ENCODE results near the gene CDSN.

GRCh38 chr6:31096215-31096614, 24.0 kb downstream of the CDSN start:
- TF ChIP-seq, protein P1, sequence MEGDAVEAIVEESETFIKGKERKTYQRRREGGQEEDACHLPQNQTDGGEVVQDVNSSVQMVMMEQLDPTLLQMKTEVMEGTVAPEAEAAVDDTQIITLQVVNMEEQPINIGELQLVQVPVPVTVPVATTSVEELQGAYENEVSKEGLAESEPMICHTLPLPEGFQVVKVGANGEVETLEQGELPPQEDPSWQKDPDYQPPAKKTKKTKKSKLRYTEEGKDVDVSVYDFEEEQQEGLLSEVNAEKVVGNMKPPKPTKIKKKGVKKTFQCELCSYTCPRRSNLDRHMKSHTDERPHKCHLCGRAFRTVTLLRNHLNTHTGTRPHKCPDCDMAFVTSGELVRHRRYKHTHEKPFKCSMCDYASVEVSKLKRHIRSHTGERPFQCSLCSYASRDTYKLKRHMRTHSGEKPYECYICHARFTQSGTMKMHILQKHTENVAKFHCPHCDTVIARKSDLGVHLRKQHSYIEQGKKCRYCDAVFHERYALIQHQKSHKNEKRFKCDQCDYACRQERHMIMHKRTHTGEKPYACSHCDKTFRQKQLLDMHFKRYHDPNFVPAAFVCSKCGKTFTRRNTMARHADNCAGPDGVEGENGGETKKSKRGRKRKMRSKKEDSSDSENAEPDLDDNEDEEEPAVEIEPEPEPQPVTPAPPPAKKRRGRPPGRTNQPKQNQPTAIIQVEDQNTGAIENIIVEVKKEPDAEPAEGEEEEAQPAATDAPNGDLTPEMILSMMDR (IDR thresholded peaks at IDR 0.05 in 8 of 11, conservative IDR thresholded peaks at IDR 0.05 in 3 of 11): no peak
- TF ChIP-seq POLR2A (IDR thresholded peaks at IDR 0.05) (no peak), POLR2AphosphoS5 (IDR thresholded peaks at IDR 0.05) (no peak)
